ENCODE measurements around the gene CTCFL.

GRCh38 chr20:57484772-57485171 lies 40.2 kb downstream of the CTCFL start:
- TF ChIP-seq EZH2 (IDR thresholded peaks at IDR 0.05; ENCODE audit: borderline replicate concordance, low read depth, low read length, poor library complexity, severe bottlenecking) (no peak), CTCF (conservative IDR thresholded peaks at IDR 0.05; ENCODE audit: low read depth, low read length) (no peak)

Data from A673 (cell line).